ENCODE data around the gene WWC1. TPM values are rescaled to one million over a fixed set of nuclear protein-coding genes. Genes with fewer than 3 reads are reported as not detected.
A peak's percentile ranks its signal among the peaks of the same experiment; 100 is the strongest.

Gene WWC1
- total and polyA plus RNA-seq, 10 of the 15 experiments (the other 5 are each of a cell fraction or from before 2014, with no cell fraction given), result 0.50 to 7.8 (median 2.5) TPM

DNA sequence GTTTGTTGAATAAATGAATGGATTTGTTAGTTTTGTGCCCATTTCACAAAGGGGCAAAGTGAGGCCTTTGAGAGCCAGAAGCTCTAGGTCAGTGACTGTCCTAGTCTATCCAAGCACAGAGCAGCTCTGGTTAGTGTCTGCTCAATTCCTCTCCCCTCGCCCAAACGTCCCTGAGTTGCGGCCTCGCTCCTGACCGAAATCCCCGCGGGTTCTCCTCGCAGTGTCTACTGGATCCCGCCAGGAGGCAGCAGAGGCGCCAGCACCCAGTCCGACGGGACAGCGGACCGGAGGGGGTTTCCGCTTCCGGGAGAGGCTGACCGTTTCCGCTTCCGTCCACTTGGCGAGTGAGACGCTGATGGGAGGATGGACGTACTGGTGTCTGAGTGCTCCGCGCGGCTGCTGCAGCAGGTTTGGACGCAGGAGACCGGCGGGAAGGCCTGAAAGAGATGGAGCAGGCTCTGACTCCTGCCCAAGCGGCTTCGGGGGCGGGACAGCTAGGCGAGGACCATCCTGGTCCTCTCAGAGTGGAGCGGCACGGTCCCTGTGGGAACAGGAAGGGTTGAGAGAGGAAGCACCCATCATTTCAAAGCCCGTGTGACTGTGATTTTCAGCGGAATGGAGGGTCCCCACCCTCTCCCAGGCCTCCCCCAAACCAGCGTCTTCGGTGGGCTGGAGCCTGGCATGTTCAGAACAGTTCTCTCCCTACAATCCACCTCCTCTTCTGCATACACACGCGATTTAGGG is 194.9 kb downstream of the WWC1 start, which contains the start of gene RARS1 (continued):
- TF ChIP-seq, protein P1, sequence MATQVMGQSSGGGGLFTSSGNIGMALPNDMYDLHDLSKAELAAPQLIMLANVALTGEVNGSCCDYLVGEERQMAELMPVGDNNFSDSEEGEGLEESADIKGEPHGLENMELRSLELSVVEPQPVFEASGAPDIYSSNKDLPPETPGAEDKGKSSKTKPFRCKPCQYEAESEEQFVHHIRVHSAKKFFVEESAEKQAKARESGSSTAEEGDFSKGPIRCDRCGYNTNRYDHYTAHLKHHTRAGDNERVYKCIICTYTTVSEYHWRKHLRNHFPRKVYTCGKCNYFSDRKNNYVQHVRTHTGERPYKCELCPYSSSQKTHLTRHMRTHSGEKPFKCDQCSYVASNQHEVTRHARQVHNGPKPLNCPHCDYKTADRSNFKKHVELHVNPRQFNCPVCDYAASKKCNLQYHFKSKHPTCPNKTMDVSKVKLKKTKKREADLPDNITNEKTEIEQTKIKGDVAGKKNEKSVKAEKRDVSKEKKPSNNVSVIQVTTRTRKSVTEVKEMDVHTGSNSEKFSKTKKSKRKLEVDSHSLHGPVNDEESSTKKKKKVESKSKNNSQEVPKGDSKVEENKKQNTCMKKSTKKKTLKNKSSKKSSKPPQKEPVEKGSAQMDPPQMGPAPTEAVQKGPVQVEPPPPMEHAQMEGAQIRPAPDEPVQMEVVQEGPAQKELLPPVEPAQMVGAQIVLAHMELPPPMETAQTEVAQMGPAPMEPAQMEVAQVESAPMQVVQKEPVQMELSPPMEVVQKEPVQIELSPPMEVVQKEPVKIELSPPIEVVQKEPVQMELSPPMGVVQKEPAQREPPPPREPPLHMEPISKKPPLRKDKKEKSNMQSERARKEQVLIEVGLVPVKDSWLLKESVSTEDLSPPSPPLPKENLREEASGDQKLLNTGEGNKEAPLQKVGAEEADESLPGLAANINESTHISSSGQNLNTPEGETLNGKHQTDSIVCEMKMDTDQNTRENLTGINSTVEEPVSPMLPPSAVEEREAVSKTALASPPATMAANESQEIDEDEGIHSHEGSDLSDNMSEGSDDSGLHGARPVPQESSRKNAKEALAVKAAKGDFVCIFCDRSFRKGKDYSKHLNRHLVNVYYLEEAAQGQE (IDR thresholded peaks at IDR 0.05; ENCODE audit: low read depth, low read length), result peak; percentile 77
- no peak for TF ChIP-seq MEF2B (IDR thresholded peaks at IDR 0.05; ENCODE audit: partially characterized antibody, poor library complexity, severe bottlenecking)
- TF ChIP-seq NKRF (conservative IDR thresholded peaks at IDR 0.05), result peak; percentile 86; the same call in 1 of the 2 replicates
- TF ChIP-seq HDGF (IDR thresholded peaks at IDR 0.05), result no peak; the same call in 1 of the 2 replicates
- TF ChIP-seq SMAD5 (IDR thresholded peaks at IDR 0.05; ENCODE audit: low read depth), result peak; percentile 93
- TF ChIP-seq USF1 (IDR thresholded peaks at IDR 0.05; ENCODE audit: borderline replicate concordance, extremely low read length, insufficient read depth, low read depth, low read length), result no peak
- TF ChIP-seq, protein P2, sequence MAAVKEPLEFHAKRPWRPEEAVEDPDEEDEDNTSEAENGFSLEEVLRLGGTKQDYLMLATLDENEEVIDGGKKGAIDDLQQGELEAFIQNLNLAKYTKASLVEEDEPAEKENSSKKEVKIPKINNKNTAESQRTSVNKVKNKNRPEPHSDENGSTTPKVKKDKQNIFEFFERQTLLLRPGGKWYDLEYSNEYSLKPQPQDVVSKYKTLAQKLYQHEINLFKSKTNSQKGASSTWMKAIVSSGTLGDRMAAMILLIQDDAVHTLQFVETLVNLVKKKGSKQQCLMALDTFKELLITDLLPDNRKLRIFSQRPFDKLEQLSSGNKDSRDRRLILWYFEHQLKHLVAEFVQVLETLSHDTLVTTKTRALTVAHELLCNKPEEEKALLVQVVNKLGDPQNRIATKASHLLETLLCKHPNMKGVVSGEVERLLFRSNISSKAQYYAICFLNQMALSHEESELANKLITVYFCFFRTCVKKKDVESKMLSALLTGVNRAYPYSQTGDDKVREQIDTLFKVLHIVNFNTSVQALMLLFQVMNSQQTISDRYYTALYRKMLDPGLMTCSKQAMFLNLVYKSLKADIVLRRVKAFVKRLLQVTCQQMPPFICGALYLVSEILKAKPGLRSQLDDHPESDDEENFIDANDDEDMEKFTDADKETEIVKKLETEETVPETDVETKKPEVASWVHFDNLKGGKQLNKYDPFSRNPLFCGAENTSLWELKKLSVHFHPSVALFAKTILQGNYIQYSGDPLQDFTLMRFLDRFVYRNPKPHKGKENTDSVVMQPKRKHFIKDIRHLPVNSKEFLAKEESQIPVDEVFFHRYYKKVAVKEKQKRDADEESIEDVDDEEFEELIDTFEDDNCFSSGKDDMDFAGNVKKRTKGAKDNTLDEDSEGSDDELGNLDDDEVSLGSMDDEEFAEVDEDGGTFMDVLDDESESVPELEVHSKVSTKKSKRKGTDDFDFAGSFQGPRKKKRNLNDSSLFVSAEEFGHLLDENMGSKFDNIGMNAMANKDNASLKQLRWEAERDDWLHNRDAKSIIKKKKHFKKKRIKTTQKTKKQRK (IDR thresholded peaks at IDR 0.05; ENCODE audit: low read depth, low read length), result no peak
- TF ChIP-seq RFX5 (IDR thresholded peaks at IDR 0.05; ENCODE audit: low read depth, low read length), result no peak
- TF ChIP-seq, protein P3, sequence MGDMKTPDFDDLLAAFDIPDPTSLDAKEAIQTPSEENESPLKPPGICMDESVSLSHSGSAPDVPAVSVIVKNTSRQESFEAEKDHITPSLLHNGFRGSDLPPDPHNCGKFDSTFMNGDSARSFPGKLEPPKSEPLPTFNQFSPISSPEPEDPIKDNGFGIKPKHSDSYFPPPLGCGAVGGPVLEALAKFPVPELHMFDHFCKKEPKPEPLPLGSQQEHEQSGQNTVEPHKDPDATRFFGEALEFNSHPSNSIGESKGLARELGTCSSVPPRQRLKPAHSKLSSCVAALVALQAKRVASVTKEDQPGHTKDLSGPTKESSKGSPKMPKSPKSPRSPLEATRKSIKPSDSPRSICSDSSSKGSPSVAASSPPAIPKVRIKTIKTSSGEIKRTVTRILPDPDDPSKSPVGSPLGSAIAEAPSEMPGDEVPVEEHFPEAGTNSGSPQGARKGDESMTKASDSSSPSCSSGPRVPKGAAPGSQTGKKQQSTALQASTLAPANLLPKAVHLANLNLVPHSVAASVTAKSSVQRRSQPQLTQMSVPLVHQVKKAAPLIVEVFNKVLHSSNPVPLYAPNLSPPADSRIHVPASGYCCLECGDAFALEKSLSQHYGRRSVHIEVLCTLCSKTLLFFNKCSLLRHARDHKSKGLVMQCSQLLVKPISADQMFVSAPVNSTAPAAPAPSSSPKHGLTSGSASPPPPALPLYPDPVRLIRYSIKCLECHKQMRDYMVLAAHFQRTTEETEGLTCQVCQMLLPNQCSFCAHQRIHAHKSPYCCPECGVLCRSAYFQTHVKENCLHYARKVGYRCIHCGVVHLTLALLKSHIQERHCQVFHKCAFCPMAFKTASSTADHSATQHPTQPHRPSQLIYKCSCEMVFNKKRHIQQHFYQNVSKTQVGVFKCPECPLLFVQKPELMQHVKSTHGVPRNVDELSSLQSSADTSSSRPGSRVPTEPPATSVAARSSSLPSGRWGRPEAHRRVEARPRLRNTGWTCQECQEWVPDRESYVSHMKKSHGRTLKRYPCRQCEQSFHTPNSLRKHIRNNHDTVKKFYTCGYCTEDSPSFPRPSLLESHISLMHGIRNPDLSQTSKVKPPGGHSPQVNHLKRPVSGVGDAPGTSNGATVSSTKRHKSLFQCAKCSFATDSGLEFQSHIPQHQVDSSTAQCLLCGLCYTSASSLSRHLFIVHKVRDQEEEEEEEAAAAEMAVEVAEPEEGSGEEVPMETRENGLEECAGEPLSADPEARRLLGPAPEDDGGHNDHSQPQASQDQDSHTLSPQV (IDR thresholded peaks at IDR 0.05), result peak; percentile 46; the same call in 1 of the 2 replicates
- peak; percentile 97 to 99 (median 98); a peak in 5 of 6 replicates for TF ChIP-seq CTCF (IDR thresholded peaks at IDR 0.05 in 2 of 3, conservative IDR thresholded peaks at IDR 0.05 in 1 of 3; ENCODE audit: control insufficient read depth in 2 of 3, extremely low read depth in 1 of 3, insufficient read depth in 1 of 3, low read depth in 3 of 3, low read length in 3 of 3)
